Measurements from ENCODE around the gene CAMTA1.

CAMTA1 gene

DNA sequence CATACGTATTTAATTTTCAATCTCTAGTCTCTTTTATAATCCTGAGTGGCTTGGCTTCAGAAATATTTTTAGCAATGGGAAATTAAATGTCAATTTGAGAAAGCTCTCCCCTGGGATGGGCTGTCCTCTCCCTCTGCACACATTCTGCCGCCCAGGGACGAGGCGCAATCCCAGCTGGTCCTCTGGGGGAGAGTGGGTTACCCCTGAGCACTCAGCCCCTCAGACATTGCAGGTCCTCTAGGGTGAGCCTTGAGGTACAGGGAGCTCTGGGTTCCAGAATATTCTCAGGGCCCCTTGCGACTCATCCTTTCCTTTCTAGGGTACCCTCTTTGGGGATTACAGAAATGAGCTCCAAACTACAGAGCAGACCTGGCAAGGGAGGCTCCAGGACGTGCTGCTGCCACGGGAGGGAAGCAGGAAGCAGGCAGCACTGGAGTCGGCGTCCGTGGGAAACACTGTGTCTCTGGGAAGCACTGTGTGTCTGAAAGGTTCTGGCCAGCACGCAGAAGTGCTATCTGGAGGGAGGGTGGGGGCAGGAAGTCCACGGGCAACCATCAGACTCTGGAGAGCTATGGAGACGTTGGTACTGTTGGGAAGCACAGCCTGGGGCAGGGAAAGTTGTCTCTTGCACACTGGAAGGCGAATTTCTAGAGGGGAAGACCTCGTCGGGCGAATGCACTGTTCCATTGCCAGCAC is 642.5 kb downstream of the CAMTA1 start:
- Histone ChIP-seq H2AFZ (ENCODE audit: low read depth, low read length, severe bottlenecking) (no peak overlapping the region), H3K27me3 (ENCODE audit: low read length) (no peaks in the 10 kb centered on the region), H3K4me2 (ENCODE audit: low read depth, low read length, poor library complexity, severe bottlenecking) (no peak overlapping the region), H3K9ac (ENCODE audit: low read length) (no peak overlapping the region), H3K36me3 (ENCODE audit: low read length) (no peaks in the 10 kb centered on the region), H3F3A (ENCODE audit: insufficient read depth) (no peaks in the 10 kb centered on the region), H3K9me3 (ENCODE audit: insufficient read depth, low read length) (no peaks in the 10 kb centered on the region), H3K9me2 (replicated peaks; ENCODE audit: insufficient read depth, low read length) (no peaks in the 10 kb centered on the region), H3K4me3 (ENCODE audit: insufficient read depth, low read length, poor library complexity, severe bottlenecking) (no peak overlapping the region), H3K79me2 (ENCODE audit: insufficient read depth, low read length) (no peaks in the 10 kb centered on the region), H3K27ac (ENCODE audit: low read depth, low read length) (no peak overlapping the region), H4K20me1 (ENCODE audit: low read depth, low read length) (no peaks in the 10 kb centered on the region)
- TF ChIP-seq, protein P1, sequence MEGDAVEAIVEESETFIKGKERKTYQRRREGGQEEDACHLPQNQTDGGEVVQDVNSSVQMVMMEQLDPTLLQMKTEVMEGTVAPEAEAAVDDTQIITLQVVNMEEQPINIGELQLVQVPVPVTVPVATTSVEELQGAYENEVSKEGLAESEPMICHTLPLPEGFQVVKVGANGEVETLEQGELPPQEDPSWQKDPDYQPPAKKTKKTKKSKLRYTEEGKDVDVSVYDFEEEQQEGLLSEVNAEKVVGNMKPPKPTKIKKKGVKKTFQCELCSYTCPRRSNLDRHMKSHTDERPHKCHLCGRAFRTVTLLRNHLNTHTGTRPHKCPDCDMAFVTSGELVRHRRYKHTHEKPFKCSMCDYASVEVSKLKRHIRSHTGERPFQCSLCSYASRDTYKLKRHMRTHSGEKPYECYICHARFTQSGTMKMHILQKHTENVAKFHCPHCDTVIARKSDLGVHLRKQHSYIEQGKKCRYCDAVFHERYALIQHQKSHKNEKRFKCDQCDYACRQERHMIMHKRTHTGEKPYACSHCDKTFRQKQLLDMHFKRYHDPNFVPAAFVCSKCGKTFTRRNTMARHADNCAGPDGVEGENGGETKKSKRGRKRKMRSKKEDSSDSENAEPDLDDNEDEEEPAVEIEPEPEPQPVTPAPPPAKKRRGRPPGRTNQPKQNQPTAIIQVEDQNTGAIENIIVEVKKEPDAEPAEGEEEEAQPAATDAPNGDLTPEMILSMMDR (IDR thresholded peaks at IDR 0.05; ENCODE audit: insufficient read depth, low read length, poor library complexity, severe bottlenecking): no peak
- no peak for TF ChIP-seq EZH2phosphoT487 (conservative IDR thresholded peaks at IDR 0.05; ENCODE audit: low read length)

DNA sequence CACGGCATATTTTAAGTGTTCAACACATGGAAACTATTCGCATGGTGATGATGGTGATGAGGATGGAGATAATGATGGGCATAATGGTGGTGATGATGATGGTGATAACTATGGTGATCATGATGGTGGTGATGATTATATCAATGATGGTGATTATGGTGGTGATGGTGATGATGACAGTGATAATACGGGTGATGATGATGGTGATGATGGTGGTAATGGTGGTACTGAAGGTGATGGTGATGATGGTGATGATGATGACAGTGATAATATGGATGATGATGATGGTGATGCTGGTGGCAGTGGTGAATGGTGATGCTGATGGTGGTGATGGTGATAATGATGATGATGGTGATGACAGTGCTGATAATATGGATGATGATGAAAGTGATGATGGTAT is 644.0 kb downstream of the CAMTA1 start:
- no peaks in the 10 kb centered on the region for H3K27me3 ChIP-seq (ENCODE audit: low read length)
- H3K4me3 ChIP-seq (ENCODE audit: insufficient read depth, low read length, poor library complexity, severe bottlenecking): no peak overlapping the region
- no peak overlapping the region for H3K9ac ChIP-seq (ENCODE audit: low read length)
- no peaks in the 10 kb centered on the region for H4K20me1 ChIP-seq (ENCODE audit: low read depth, low read length)
- no peak overlapping the region for H3K4me2 ChIP-seq (ENCODE audit: low read depth, low read length, poor library complexity, severe bottlenecking)
- H3K9me3 ChIP-seq (ENCODE audit: insufficient read depth, low read length): no peaks in the 10 kb centered on the region
- H3K27ac ChIP-seq (ENCODE audit: low read depth, low read length): no peak overlapping the region
- H3F3A ChIP-seq (ENCODE audit: insufficient read depth): no peaks in the 10 kb centered on the region
- no peaks in the 10 kb centered on the region for H3K9me2 ChIP-seq (replicated peaks; ENCODE audit: insufficient read depth, low read length)
- TF ChIP-seq, protein P1 (IDR thresholded peaks at IDR 0.05; ENCODE audit: insufficient read depth, low read length, poor library complexity, severe bottlenecking): no peak
- no peak for TF ChIP-seq EZH2phosphoT487 (conservative IDR thresholded peaks at IDR 0.05; ENCODE audit: low read length)
- no peaks in the 10 kb centered on the region for H3K79me2 ChIP-seq (ENCODE audit: insufficient read depth, low read length)
- no peak overlapping the region for H2AFZ ChIP-seq (ENCODE audit: low read depth, low read length, severe bottlenecking)
- H3K36me3 ChIP-seq (ENCODE audit: low read length): no peaks in the 10 kb centered on the region

DNA sequence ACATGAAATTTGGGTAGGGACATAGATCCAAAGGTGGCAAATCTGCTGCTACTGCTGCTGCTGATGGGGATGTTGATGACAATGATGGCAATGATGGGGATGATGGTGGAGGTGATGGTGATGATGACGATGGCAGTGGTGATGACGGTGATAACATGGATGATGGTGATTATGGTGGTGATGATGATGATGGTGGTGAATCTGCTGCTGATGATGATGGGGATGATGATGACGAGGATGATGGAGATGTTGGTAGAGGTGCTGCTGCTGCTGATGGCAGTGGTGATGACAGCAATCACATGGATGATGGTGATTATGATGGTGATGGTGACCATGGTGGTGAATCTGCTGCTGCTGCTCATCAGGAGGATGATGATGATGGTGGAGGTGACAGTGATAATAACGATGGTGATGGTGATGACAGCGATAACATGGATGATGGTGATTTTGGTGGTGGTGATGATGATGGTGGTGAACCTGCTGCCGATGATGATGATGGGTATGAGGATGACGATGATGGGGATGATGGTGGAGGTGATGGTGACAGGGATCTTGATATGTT is 644.9 kb downstream of the CAMTA1 start:
- Histone ChIP-seq H3K9me3 (ENCODE audit: insufficient read depth, low read length) (no peaks in the 10 kb centered on the region), H3K4me2 (ENCODE audit: low read depth, low read length, poor library complexity, severe bottlenecking) (no peak overlapping the region), H3F3A (ENCODE audit: insufficient read depth) (no peaks in the 10 kb centered on the region), H3K9ac (ENCODE audit: low read length) (no peak overlapping the region), H3K27ac (ENCODE audit: low read depth, low read length) (no peak overlapping the region), H3K9me2 (replicated peaks; ENCODE audit: insufficient read depth, low read length) (no peaks in the 10 kb centered on the region), H2AFZ (ENCODE audit: low read depth, low read length, severe bottlenecking) (no peak overlapping the region), H3K4me3 (ENCODE audit: insufficient read depth, low read length, poor library complexity, severe bottlenecking) (no peak overlapping the region), H3K36me3 (ENCODE audit: low read length) (no peaks in the 10 kb centered on the region), H4K20me1 (ENCODE audit: low read depth, low read length) (no peaks in the 10 kb centered on the region), H3K27me3 (ENCODE audit: low read length) (no peaks in the 10 kb centered on the region), H3K79me2 (ENCODE audit: insufficient read depth, low read length) (no peaks in the 10 kb centered on the region)
- TF ChIP-seq, protein P1 (IDR thresholded peaks at IDR 0.05; ENCODE audit: insufficient read depth, low read length, poor library complexity, severe bottlenecking): no peak
- TF ChIP-seq EZH2phosphoT487 (conservative IDR thresholded peaks at IDR 0.05; ENCODE audit: low read length): no peak

Measured in SU-DHL-6 (cell line).